Measurements from ENCODE around the gene SLC12A8. TPM values are rescaled to one million over a fixed set of nuclear protein-coding genes. Genes with fewer than 3 reads are reported as not detected.

SLC12A8 gene
- total and polyA plus RNA-seq, 4 donors: 1.1 to 2.6 (median 1.4) TPM; not detected in 1

DNA sequence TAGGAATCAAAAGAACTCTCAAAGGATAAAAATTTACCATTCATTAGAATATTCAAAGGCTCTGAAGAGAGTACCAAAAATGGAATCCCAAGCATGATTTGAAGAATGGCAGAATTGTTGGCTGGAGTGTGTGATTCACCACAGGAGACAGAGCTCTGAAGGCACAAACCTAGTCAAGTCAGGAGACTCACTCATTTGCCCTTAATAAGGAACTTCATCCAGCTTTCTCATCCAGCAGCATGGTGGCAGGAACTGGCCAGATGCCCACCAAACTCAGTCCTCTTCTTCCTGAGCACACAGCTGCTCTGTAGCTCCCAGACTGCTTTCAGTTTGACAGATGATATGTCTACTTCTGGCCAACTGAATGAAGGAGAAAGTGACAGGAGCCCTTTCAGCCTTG, 140.2 kb downstream of the SLC12A8 start:
- Histone ChIP-seq H3K27ac (ENCODE audit: low read depth in 1 of 2, low read length in 2 of 2) (no peak overlapping the region), H3K27me3 (ENCODE audit: control insufficient read depth in 1 of 2, insufficient read depth in 2 of 2, low read length in 1 of 2) (no peaks in the 10 kb centered on the region), H3K36me3 (ENCODE audit: control insufficient read depth in 1 of 2, insufficient read depth in 2 of 2, low read length in 1 of 2) (no peaks in the 10 kb centered on the region), H3K4me3 (ENCODE audit: low read length in 2 of 2) (no peak overlapping the region), H3K4me1 (ENCODE audit: control insufficient read depth in 1 of 2, insufficient read depth in 2 of 2, low read length in 2 of 2) (no peaks in the 10 kb centered on the region), H3K9me3 (ENCODE audit: control insufficient read depth, low read length) (no peaks in the 10 kb centered on the region)
- no peak for ATAC-seq (ENCODE audit: low FRiP score)
- peak in 1 of 2 donors; percentile 67 for DNase-seq
- intact Hi-C loops (cut with DNase I): no loop called here

DNA sequence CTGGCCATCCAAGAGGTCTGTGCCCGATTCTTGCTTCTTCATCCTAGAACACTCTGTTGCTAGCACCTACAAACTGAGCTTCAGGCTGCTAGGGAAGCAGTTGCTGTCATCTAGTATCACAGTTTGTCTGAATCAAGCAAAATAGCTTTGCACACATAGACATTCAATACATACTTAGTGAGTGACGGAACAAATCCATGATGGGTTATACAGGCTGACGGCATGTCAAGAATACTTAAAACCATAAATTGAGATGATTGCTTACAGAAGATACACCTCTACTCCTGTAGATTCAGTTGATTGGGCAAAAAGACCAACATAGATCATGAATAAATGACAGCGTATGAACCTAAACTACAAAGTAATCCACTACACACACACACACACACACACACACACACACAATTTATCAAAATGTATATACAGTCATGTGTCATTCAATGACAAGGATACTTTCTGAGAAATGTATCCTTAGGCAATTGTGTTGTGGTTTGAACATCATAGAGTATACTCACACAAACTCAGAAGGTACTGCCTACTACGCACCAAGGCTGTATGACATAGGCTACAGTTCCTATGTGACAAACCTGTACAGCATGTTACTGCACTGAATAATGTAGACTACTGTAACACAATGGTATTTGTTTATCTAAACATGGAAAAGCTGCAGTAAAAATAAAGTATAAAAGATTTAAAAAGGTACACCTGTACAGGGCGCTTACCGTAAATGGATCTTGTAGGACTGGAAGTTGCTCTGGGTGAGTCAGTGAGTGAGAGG, 142.4 kb downstream of the SLC12A8 start:
- no peaks in the 10 kb centered on the region for H3K9me3 ChIP-seq (ENCODE audit: control insufficient read depth, low read length)
- intact Hi-C loops (cut with DNase I): no loop called here
- H3K4me3 ChIP-seq (ENCODE audit: low read length in 2 of 2): no peak overlapping the region
- H3K27ac ChIP-seq (ENCODE audit: low read depth in 1 of 2, low read length in 2 of 2): no peak overlapping the region
- no peaks in the 10 kb centered on the region for H3K27me3 ChIP-seq (ENCODE audit: control insufficient read depth in 1 of 2, insufficient read depth in 2 of 2, low read length in 1 of 2)
- H3K4me1 ChIP-seq (ENCODE audit: control insufficient read depth in 1 of 2, insufficient read depth in 2 of 2, low read length in 2 of 2): no peaks in the 10 kb centered on the region
- DNase-seq (no peak), ATAC-seq (ENCODE audit: low FRiP score) (no peak)
- 97 to 98% methylated on average over 7 of the region's 7 CpGs for WGBS, 2 donors
- H3K36me3 ChIP-seq (ENCODE audit: control insufficient read depth in 1 of 2, insufficient read depth in 2 of 2, low read length in 1 of 2): no peaks in the 10 kb centered on the region

DNA sequence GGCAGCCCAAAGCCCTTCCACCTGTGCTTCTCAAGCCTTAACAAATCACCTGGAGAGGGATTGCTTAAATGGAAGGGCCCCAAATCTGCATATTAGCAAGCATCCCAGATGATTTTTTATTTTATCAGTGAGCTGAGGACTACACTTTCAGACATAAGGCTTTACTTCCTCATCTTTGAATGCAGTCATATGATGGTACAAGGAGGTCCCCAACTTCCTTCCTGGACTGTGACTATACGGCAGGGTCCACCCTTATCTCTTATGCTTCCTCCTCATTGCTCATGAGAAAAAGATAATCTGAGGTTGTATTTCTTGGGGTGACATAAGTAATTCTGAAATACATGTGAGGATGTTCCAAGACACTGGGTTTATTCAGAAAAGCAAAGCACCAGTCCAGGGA, 143.1 kb downstream of the SLC12A8 start:
- no peaks in the 10 kb centered on the region for H3K9me3 ChIP-seq (ENCODE audit: control insufficient read depth, low read length)
- H3K27ac ChIP-seq (ENCODE audit: low read depth in 1 of 2, low read length in 2 of 2): no peak overlapping the region
- intact Hi-C loops (cut with DNase I): no loop called here
- no peaks in the 10 kb centered on the region for H3K4me1 ChIP-seq (ENCODE audit: control insufficient read depth in 1 of 2, insufficient read depth in 2 of 2, low read length in 2 of 2)
- H3K27me3 ChIP-seq (ENCODE audit: control insufficient read depth in 1 of 2, insufficient read depth in 2 of 2, low read length in 1 of 2): no peaks in the 10 kb centered on the region
- DNase-seq (no peak), ATAC-seq (ENCODE audit: low FRiP score) (no peak)
- H3K4me3 ChIP-seq (ENCODE audit: low read length in 2 of 2): no peak overlapping the region
- no peaks in the 10 kb centered on the region for H3K36me3 ChIP-seq (ENCODE audit: control insufficient read depth in 1 of 2, insufficient read depth in 2 of 2, low read length in 1 of 2)
- WGBS, 2 donors: 63 to 82% methylated on average over 1 of the region's 1 CpG

DNA sequence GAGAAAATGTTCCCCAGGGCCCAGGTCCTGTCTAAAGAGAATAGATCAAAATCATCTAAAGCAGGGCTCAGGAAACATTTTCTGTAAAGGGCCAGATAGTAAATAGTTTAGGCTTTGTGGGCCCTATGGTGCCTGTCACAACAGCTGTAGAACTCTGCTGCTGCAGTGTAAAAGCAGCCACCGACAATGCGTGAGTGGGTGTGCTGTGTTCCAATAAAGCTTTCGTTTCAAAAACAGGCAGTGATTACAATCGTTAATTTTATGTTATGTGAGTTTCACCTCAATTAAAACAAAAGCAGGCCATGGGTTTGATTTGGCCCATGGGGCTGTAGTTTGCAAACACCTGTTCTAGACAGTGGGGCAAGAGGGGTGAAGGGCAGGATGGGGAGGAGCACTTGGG, 144.3 kb downstream of the SLC12A8 start:
- H3K27ac ChIP-seq (ENCODE audit: low read depth in 1 of 2, low read length in 2 of 2): no peak overlapping the region
- WGBS, 2 donors: 92 to 95% methylated on average over 4 of the region's 4 CpGs
- H3K36me3 ChIP-seq (ENCODE audit: control insufficient read depth in 1 of 2, insufficient read depth in 2 of 2, low read length in 1 of 2): no peaks in the 10 kb centered on the region
- ATAC-seq (ENCODE audit: low FRiP score) (no peak), DNase-seq (no peak)
- intact Hi-C loops (cut with DNase I): no loop called here
- peaks cover 0 to 3% of the 10 kb centered on the region in 2 donors for H3K4me1 ChIP-seq (ENCODE audit: control insufficient read depth in 1 of 2, insufficient read depth in 2 of 2, low read length in 2 of 2)
- H3K9me3 ChIP-seq (ENCODE audit: control insufficient read depth, low read length): no peaks in the 10 kb centered on the region
- no peak overlapping the region for H3K4me3 ChIP-seq (ENCODE audit: low read length in 2 of 2)
- no peaks in the 10 kb centered on the region for H3K27me3 ChIP-seq (ENCODE audit: control insufficient read depth in 1 of 2, insufficient read depth in 2 of 2, low read length in 1 of 2)

DNA sequence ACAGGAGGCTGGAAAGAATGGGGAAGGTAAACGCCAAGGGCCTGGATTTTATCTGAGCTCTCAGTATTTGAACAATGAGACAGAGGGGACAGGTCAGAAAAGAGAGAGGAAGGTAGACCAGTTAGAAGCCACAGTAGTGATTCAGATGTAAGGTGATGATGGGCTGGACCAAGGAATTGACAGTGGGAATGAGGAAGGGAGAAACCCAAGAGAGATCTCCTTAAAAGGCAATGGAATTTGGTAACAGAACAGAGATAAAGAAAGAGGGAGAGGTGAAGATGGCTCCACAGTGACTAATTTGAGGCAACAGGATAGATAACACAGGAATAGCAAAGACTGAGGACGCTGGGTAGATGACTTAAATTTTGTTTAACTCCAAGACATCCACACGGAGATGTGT, 145.3 kb downstream of the SLC12A8 start:
- WGBS, 2 donors: 80 to 91% methylated on average over 3 of the region's 3 CpGs
- intact Hi-C loops (cut with DNase I): no loop called here
- ATAC-seq (ENCODE audit: low FRiP score) (no peak), DNase-seq (no peak)
- Histone ChIP-seq H3K36me3 (ENCODE audit: control insufficient read depth in 1 of 2, insufficient read depth in 2 of 2, low read length in 1 of 2) (no peaks in the 10 kb centered on the region), H3K27me3 (ENCODE audit: control insufficient read depth in 1 of 2, insufficient read depth in 2 of 2, low read length in 1 of 2) (no peaks in the 10 kb centered on the region), H3K27ac (ENCODE audit: low read depth in 1 of 2, low read length in 2 of 2) (no peak overlapping the region), H3K4me3 (ENCODE audit: low read length in 2 of 2) (no peak overlapping the region), H3K4me1 (ENCODE audit: control insufficient read depth in 1 of 2, insufficient read depth in 2 of 2, low read length in 2 of 2) (peaks cover 3 to 5% of the 10 kb centered on the region in 2 donors), H3K9me3 (ENCODE audit: control insufficient read depth, low read length) (no peaks in the 10 kb centered on the region)

DNA sequence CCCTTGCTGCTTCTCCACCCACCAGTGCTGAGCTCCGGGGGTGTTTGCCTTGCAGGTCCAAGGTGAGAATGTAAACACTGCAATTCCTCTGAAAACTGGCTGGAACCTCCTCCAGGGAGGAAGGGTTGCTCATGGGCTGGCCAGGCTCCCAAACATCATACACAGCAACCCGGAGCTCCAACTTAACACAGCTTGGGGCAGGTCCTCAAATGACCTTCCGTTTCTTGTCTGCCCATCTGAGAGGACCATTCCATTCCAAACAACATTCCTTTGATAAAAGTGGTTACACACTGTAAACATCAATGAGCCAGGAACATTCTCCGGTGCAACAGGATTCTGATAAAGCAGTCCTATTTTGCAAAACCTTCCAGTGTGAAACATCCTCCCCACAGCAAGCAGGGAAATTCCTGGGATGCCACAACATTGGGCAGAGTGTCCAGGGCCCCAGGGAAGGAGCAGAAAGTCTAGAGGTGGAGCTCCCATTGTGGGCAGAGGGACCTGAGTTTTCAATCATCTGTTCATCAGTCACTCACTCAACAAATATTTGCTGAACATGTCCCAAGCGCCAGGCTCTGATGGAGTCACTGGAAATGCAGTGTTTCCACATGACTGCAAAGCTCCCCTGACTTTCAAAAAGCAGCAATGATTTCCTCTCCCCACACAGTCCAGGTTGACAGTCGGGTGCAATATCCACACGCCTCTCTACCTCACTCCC, 149.5 kb downstream of the SLC12A8 start:
- H3K27ac ChIP-seq (ENCODE audit: low read depth in 1 of 2, low read length in 2 of 2): peak overlapping the region in 1 of 2 donors; percentile 64
- no peaks in the 10 kb centered on the region for H3K27me3 ChIP-seq (ENCODE audit: control insufficient read depth in 1 of 2, insufficient read depth in 2 of 2, low read length in 1 of 2)
- 8 to 10% methylated on average over 7 of the region's 7 CpGs for WGBS, 2 donors
- H3K36me3 ChIP-seq (ENCODE audit: control insufficient read depth in 1 of 2, insufficient read depth in 2 of 2, low read length in 1 of 2): no peaks in the 10 kb centered on the region
- DNase-seq (no peak), ATAC-seq (ENCODE audit: low FRiP score) (peak; percentile 23)
- H3K4me3 ChIP-seq (ENCODE audit: low read length in 2 of 2): no peak overlapping the region
- peaks cover 5 to 7% of the 10 kb centered on the region in 2 donors for H3K4me1 ChIP-seq (ENCODE audit: control insufficient read depth in 1 of 2, insufficient read depth in 2 of 2, low read length in 2 of 2)
- H3K9me3 ChIP-seq (ENCODE audit: control insufficient read depth, low read length): no peaks in the 10 kb centered on the region
- intact Hi-C loops (cut with DNase I): no loop called here

DNA sequence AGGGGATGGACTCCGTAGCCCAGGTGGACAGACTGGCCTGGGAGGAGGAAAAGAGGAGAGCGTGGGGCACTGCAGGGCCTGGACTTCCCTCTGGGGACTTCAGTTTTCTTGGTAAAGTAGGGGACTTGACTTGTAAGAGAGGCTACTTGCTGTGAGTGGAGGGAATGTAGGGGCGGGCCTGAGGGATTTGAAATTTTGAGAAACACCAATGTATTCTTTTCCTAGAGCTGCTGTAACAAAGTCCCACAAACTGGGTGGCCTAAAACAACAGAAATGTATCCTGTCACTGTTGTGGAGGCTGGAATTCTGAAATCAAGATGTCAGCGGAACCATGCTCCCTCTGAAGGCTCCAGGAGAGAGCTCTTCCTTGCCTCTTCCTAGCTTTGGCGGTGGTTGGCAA, 150.9 kb downstream of the SLC12A8 start:
- H3K4me1 ChIP-seq (ENCODE audit: control insufficient read depth in 1 of 2, insufficient read depth in 2 of 2, low read length in 2 of 2): peaks cover 5 to 8% of the 10 kb centered on the region in 2 donors
- no peaks in the 10 kb centered on the region for H3K9me3 ChIP-seq (ENCODE audit: control insufficient read depth, low read length)
- no peaks in the 10 kb centered on the region for H3K27me3 ChIP-seq (ENCODE audit: control insufficient read depth in 1 of 2, insufficient read depth in 2 of 2, low read length in 1 of 2)
- no peaks in the 10 kb centered on the region for H3K36me3 ChIP-seq (ENCODE audit: control insufficient read depth in 1 of 2, insufficient read depth in 2 of 2, low read length in 1 of 2)
- DNase-seq (no peak), ATAC-seq (ENCODE audit: low FRiP score) (peak; percentile 1)
- peak overlapping the region in 1 of 2 donors; percentile 80 for H3K27ac ChIP-seq (ENCODE audit: low read depth in 1 of 2, low read length in 2 of 2)
- 84 to 87% methylated on average over 5 of the region's 5 CpGs for WGBS, 2 donors
- H3K4me3 ChIP-seq (ENCODE audit: low read length in 2 of 2): no peak overlapping the region
- intact Hi-C loops (cut with DNase I): no loop called here

DNA sequence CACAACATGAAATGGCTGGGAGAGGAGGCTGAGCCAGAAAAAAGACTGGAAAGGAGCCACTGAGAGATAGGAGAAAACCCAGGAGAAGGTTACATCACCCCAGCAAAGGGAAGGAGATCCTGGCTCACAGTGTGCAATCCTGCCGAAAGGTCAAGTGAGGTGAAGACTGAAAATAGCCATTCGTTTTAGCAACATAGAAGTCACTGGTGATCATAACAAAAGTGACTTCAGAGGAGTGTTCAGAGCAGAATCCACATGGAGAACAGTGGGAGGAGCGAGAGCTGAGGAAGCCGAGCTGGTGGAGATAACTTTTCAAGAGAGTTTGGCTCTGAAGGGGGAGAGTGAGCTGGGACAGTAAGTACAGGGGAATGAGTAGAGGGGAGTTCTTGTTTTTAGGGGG, 151.4 kb downstream of the SLC12A8 start:
- Histone ChIP-seq H3K27me3 (ENCODE audit: control insufficient read depth in 1 of 2, insufficient read depth in 2 of 2, low read length in 1 of 2) (no peaks in the 10 kb centered on the region), H3K4me3 (ENCODE audit: low read length in 2 of 2) (no peak overlapping the region), H3K27ac (ENCODE audit: low read depth in 1 of 2, low read length in 2 of 2) (peak overlapping the region in 1 of 2 donors; percentile 80), H3K9me3 (ENCODE audit: control insufficient read depth, low read length) (no peaks in the 10 kb centered on the region), H3K36me3 (ENCODE audit: control insufficient read depth in 1 of 2, insufficient read depth in 2 of 2, low read length in 1 of 2) (no peaks in the 10 kb centered on the region), H3K4me1 (ENCODE audit: control insufficient read depth in 1 of 2, insufficient read depth in 2 of 2, low read length in 2 of 2) (peaks cover 5 to 8% of the 10 kb centered on the region in 2 donors)
- intact Hi-C loops (cut with DNase I): no loop called here
- no peak for DNase-seq
- 4 to 9% methylated on average over 4 of the region's 4 CpGs for WGBS, 2 donors
- peak; percentile 85 for ATAC-seq (ENCODE audit: low FRiP score)
